ENCODE measurements around the gene FYB1.
A peak's percentile ranks its signal among the peaks of the same experiment; 100 is the strongest.

FYB1 gene

DNA sequence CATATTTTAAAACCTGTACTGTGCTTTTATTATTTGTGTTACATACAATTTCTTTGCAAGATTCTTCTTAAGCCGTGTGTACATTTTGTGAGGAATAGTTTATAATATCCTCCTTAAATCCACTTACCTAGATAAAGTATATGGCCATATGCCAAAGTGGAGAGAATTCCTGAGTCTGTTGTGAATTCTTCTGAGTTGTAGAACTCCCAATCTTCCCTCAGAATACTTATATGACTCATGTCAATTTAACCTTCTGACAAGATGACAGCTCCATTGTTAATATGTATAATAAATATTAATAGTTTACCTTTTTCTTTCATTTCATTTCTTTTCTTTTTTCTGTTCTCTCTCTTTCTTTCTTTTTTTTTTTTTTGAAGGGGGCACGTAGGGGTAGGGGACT is 139.2 kb downstream of the FYB1 start:
- no peak for DNase-seq (ENCODE audit: low read depth in 2 of 2)

DNA sequence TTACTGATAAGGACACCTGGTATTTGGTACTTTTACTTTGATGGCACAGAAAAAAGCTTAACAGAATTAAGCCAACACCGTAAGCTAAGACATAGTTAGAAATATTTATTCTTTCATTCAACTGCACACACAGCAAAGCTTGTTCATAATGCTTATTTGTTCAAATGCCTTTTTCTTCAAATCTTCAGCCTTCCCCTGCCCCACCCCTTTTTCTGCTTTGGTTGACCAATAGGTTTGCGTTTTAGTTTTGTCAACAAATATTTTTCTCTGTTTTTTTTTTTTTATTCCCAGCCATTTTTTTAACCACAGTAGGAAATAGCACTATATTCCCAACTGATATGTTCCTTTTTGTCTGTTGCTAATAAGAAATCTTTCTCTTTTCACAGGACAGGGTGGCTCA is 140.2 kb downstream of the FYB1 start:
- no peak for DNase-seq (ENCODE audit: low read depth in 2 of 2)

DNA sequence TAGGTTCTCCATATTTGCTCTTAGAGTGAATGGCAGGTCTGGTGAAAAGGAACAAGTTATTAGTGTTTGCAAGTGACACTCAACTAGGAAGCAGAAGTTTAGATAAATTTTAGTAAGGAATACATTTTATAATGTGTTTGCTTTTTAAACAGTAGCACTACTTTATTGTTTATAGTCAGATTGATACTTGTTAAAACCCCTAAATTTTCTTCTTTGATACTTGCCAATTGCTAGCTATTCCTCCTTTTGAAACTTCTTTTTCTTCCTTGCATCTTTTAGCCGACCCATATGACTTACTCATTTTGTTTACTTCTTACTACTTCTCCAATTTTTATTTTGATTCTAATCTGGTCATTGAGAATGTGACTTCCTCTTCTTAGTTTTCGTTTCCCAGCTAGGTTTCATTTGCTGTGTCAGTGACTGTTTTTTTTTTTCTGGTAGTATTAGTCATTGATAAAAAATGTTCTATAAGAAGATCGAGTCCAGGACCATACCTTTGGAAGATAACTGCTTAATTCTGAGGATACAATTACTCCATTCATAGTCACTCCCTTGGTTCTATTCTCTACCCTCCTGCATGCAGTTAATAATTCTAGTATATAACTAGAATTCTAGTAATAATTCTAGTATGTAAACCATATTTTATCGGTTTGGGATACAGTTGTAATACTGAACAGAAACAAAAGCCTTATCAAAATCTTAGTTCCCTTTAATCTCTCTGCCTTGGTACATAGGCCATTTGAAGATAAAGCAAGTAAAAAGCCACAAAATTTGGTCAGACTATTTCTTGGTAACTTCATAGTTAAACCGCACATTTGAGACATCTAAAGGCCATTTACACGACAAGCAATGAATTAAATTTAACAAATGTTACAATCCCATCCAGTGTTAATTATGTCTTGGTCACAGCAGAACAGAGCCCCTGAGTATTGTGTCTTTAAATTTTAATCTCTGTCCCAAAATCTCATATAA is 142.3 kb downstream of the FYB1 start:
- DNase-seq (ENCODE audit: low read depth in 2 of 2): no peak

DNA sequence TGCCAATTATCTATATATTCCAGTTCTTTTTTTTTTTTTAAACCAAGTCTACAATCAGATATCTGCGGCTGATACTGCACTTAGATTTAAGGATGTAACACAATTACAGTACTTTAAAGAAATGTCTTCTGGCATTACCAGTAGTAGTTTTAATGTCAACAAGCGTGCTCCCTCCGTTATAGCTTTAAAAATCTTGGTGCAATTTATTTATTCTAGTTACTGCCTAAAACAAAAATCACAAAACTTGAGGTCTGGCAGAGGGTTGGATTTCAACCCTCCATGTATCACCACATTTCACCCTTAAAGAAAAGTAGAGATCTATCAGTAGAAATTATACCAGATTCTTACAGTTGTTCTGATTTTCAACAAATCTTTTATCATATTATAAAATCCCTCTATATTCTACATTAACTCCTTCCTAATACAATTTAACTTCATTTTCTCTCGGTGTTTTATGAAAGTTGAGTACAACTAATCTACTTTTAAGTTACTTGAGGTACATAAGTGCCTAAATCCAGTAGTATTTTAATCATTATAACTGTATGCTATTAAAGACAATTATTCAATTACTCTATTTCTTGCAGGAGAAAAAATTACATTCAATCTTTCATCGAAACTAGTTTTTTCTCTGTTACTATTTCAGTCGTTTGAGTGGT is 143.1 kb downstream of the FYB1 start:
- DNase-seq (ENCODE audit: low read depth in 2 of 2): no peak

DNA sequence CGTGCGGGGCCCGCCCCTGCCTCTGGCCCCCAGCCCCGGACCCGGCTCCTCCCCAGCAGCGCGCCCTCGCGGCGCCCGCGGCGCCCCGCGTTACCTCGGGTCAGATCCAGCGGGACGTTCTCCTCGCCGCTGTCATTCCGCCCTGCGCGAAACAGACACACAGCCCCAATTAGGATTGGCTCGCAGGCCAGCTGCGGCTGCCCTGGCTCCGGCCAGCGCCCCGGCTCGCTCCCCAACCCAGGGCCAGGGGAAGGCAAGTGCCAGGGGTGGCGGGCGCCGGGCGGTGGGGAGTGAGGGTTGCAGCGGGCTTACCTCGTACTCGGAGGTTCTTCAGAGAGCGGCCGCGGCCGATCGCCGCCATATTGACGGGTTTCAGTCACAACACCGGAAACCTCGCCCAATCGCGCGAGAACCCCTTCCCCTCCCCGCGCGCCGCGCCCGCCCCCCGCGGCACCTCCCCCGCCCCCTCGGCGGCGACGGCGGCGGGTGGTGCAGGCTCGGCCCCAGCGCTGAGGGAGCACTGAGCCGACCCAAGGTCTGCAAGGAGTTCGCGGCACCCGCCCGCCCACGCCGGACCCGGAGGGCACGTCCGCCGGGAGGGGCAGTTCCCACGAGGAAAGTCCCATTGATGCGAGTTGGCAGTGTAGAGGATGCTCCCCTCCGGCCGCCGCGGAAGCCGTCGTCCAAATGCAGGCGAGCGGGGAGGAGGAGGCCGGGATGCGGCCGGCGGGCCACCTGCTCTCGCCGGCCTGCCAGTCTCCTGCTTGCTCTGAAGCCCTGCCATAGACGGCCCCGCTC is 145.1 kb downstream of the FYB1 start, which contains the start of gene RICTOR:
TSS of gene RICTOR (minus strand) at position 383 of the 798 bp plus-strand sequence. CDS start at position 361, 22 bp downstream.
- DNase-seq (ENCODE audit: low read depth in 2 of 2): peak; percentile 88

DNA sequence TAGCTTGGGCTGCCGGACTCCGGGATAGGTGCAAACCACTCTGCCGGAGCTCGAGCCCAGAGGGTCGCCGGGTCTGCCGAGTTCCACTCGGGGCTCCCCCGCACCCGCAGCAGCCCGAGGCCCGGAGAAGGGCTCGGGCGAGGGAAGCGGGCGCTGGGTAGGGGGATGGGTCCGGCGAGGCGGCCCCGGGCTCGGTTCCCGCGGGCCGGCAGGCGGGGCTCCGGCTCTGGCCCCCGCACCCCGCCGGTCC is 145.7 kb downstream of the FYB1 start:
- no peak for DNase-seq (ENCODE audit: low read depth in 2 of 2)

DNA sequence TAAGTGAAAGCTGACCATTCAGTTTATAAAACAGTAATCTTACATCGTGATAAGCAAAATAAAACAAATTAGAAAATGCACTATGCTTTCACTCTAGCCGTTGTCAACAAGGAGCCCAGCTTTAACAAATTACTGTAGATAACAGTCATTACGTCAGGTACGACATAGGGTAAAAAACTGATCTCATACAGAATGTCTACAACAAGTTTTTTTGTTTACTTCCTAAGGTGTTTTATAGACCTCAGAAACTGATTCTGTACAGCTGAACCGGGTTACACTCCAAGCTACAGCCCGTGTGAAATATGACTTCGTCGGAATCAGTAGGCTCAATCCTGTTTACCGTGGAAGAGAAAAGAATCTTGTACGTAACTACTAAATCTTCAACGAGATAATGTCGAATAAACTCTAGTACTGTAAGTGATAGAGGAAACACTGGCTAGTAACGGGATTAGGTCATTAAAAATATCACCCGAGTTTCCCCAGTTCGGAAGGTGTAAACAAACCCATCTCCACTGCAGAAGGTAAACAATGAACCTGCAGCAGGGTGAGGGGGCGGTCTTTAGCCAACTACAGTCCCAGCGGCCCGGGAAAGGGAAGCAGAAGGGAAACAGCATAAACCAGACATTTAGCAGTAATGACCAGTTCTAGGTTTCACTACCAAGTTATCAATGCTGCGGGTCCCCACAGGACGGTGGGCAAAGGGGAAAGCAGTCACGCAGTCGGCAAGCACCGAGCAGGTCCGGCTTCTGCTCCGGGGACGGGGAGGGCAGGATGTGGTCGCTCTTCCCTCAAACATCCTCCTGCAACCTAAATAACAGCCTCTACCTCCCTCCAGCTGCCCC is 146.2 kb downstream of the FYB1 start:
- DNase-seq (ENCODE audit: low read depth in 2 of 2): peak; percentile 34 to 55

DNA sequence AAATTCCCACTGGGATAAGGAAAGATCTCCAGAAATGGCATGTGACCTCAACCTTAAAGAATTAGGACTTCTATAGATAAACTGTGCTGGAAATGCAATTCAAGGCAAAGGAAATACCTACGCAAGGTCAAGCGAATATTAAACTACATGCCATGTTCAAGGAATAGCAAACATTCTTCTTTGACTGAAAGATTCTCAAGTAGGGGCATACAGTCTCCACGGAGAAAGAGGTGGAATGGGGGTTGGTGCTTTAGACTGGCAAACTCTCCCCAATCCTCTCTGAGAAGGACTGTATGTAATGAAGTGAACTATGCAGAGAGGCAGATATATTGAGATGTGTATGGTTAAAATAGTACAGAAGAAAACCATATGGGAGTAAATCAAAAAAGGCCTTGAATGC is 151.3 kb downstream of the FYB1 start:
- no peak for DNase-seq (ENCODE audit: low read depth in 2 of 2)

DNA sequence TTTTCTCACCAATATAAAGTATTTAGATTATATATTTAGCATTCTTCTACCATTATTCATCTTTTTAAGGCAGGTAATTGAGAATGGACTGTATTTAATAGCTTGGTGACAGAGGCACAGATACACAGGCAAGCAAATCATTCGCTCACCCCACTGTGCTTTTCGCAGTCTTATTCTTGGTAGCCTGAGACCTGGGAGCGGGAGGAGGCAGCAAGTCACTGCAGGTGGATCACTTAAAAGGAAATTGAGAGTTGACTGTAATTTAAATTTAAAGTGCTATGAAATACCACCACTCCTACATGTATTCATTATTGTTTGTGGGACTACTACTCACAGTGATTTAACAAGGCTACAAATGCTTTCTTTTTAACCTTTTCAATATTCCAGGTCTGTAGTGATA is 154.9 kb downstream of the FYB1 start:
- no peak for DNase-seq (ENCODE audit: low read depth in 2 of 2)

DNA sequence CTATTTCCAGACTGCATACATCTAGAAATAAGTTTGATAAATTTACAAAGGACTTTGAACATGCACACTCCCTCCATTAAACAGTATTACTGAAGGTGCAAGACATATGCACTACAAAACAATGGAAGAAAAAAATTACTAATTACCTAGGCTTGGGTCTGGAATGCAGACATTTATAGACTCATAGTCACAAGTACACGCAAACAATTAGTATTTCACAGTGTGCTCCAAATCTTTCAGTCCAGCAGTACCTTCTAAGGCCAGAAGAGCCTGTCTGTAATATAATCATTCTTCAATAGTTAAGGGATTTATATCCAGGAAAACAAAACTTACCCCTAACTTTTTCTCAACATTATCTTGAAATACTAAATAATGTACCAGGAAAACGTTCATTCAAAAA is 156.3 kb downstream of the FYB1 start:
- DNase-seq (ENCODE audit: low read depth in 2 of 2): no peak

DNA sequence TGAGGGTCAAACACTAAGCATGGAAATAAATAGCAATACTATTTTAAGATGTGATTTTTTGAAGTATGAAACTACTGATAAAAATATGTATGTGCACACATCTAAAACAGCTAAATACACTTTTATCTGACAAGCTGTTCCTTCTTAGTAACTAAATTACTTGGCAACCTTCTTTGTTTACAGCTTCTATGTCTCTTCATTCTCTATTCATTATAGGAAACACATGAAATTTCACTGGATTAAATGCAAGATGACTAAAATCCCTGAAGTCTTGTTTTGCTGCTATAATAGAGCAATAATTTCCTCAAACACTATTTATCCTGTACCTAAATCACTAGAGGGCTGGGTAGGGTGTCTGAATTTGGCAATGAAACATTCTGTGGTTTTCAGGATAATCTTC is 156.8 kb downstream of the FYB1 start:
- DNase-seq (ENCODE audit: low read depth in 2 of 2): no peak

DNA sequence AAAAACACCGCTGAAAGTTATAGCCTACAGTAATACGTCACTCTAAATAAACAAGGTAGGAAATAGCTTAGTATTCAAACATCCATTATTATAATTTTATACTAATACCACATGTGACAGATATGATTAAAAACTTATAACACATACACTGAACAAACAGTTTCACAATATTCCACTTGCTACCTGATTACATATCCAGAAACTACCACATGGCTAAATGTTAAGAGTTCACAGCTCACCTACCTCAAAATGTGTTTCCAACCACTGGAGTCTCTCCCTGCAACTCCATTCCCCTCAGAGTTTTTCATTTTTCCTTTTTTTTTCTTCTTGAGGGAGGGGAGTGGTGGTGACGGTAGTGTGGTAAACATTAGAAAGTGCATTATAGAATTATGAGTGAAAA is 157.3 kb downstream of the FYB1 start:
- DNase-seq (ENCODE audit: low read depth in 2 of 2): no peak

DNA sequence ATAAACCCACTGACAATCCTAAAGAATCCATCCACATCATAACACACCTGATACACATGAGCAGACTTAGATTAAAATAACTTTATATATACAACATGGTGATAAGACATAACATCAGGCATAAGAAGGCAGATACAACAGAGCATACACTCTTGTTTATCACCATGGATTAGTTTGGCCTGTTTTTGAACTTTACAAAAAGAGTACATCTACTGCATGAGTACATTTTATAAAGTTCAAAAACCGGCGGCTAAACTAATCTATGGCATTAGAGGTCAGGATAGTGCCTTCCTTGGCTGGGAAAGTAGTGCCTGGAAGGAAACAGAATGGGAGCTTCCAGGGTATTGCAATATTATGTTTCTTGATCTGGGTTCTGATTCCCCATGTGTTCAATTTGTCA is 160.3 kb downstream of the FYB1 start:
- no peak for DNase-seq (ENCODE audit: low read depth in 2 of 2)

DNA sequence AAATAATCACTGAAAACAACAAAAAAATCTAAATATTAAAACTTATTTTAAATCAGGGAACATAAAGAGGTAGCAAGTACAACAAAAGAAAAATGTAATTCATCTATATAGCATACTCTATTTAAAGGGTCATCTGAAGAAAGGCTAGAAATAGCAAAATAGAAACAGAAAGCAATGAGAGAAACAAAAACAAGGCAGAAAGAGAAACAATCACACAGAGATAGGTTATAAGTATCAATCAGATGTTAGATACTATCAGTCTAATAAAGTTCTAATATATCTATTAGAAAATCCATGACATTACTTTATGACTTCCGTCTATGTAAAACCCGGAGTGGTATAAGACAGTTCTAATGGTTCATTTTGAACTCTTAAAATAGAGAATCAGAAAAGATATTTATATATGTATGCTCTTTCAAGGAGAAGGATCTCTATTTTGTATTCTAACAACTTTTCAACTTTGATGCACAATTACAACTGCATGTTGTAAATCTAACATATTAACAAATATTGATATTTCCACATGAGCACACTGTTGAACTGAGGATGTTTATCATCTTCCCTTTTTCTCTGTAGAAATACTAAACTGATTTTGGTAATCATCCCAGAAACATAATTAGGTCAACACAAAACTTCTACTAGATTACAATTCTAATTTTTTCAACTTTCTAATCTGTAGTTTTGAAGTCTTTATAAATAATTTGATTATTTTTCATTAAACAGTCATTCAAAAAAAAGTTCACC is 161.0 kb downstream of the FYB1 start:
- no peak for DNase-seq (ENCODE audit: low read depth in 2 of 2)

DNA sequence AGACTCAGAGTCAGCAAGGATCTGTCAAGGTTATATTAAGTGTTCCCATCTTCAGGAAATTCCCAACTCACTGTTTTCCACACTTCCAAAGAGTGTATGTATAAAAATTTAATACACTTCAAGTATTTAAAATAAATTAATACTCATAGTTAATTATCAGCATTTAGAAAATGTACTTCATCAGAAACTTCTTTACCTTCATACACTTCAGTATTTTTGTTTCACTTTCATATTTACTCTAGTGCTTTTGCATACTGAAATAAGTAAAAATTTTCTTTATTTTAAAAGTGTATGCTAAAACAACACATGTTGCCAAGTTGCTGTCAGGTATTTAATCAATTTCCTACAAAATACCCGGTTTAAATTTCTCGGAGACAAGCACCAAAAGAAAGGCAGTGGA is 161.6 kb downstream of the FYB1 start:
- DNase-seq (ENCODE audit: low read depth in 2 of 2): no peak

DNA sequence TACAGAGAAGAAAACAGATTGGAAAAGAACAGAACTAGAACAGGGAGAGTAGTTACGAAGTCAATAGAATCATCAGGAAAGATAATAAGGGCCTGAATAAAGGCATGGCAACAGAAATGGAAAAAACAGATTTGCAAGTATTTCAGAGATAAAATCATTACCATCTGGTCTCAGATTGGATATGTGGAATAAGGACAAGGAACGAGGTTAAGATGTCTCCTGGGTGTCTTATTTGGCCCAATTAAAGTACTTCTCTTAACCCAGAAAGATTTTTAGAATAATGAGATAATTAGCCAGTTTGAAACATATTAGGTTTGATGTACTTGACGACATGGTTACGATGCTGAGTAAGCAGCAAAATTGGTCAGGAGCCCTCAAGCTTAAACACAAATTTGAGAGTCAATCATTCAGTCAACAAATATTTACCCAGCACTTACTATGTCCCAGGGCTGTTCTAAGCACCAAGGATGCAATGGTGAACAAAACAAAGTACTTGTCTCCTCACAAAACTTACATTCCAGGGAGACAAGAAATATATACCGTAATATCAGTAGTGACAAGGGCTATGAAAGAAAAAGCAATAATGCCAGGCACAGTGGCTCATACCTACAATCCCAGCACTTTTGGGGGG is 163.5 kb downstream of the FYB1 start:
- DNase-seq (ENCODE audit: low read depth in 2 of 2): no peak
